T-helper 2 cell treated with Interferon-gamma antibody and Interleukin-4, amounts not matched to agents 5 μg/mL and 100 μg/mL, for 36 hours (primary cell): ENCODE measurements around the gene COL23A1.

ENCODE experiments used
- DNase-seq: peaks from one replicate; pipeline ENCODE4 v3.0.0; 2021; ENCODE audit warnings: low spot score
- H3K27ac Mint-ChIP-seq: one replicate; pipeline ENCODE4 v1.8.0; 2021; ENCODE audit warnings: mild to moderate bottlenecking, mixed read lengths
- H3K27me3 Mint-ChIP-seq: one replicate; pipeline ENCODE4 v1.8.0; 2021; ENCODE audit warnings: low read depth, mixed read lengths
- H3K36me3 Mint-ChIP-seq: one replicate; pipeline ENCODE4 v1.8.0; 2021; ENCODE audit warnings: low read depth, mixed read lengths
- H3K4me1 Mint-ChIP-seq: one replicate; pipeline ENCODE4 v1.8.0; 2021; ENCODE audit warnings: low read depth, mixed read lengths
- H3K4me3 Mint-ChIP-seq: one replicate; pipeline ENCODE4 v1.8.0; 2022; ENCODE audit warnings: mild to moderate bottlenecking, moderate library complexity, mixed read lengths
- H3K9me3 Mint-ChIP-seq: one replicate; pipeline ENCODE4 v1.8.0; 2021; ENCODE audit warnings: mixed read lengths

COL23A1 gene

GRCh38 chr5:178351221-178352034 is 238.8 kb downstream of the COL23A1 start:
- Mint-ChIP-seq H3K27me3 (peaks cover 7% of the 10 kb centered on the region), H3K27ac (no peak overlapping the region), H3K4me1 (no peaks in the 10 kb centered on the region), H3K4me3 (no peak overlapping the region), H3K36me3 (no peaks in the 10 kb centered on the region), H3K9me3 (no peaks in the 10 kb centered on the region)
- no peak for DNase-seq

- DNase-seq: no peak
- Mint-ChIP-seq H3K36me3 (no peaks in the 10 kb centered on the region), H3K4me3 (no peak overlapping the region), H3K4me1 (no peaks in the 10 kb centered on the region), H3K9me3 (no peaks in the 10 kb centered on the region), H3K27ac (no peak overlapping the region), H3K27me3 (no peaks in the 10 kb centered on the region)
Measured at GRCh38 chr5:178350361-178351220, 239.6 kb downstream of the COL23A1 start.

GRCh38 chr5:178349625-178350353 is 240.4 kb downstream of the COL23A1 start:
- Mint-ChIP-seq H3K27ac (no peak overlapping the region), H3K27me3 (no peaks in the 10 kb centered on the region), H3K4me3 (no peak overlapping the region), H3K4me1 (no peaks in the 10 kb centered on the region), H3K36me3 (no peaks in the 10 kb centered on the region), H3K9me3 (no peaks in the 10 kb centered on the region)
- no peak for DNase-seq

GRCh38 chr5:178349075-178349511 is 241.1 kb downstream of the COL23A1 start:
- H3K36me3 Mint-ChIP-seq: no peaks in the 10 kb centered on the region
- no peaks in the 10 kb centered on the region for H3K27me3 Mint-ChIP-seq
- no peak overlapping the region for H3K27ac Mint-ChIP-seq
- no peak for DNase-seq
- H3K9me3 Mint-ChIP-seq: no peaks in the 10 kb centered on the region
- no peak overlapping the region for H3K4me3 Mint-ChIP-seq
- no peaks in the 10 kb centered on the region for H3K4me1 Mint-ChIP-seq

- H3K27me3 Mint-ChIP-seq: no peaks in the 10 kb centered on the region
- H3K9me3 Mint-ChIP-seq: no peaks in the 10 kb centered on the region
- no peak for DNase-seq
- H3K4me1 Mint-ChIP-seq: no peaks in the 10 kb centered on the region
- H3K27ac Mint-ChIP-seq: no peak overlapping the region
- H3K4me3 Mint-ChIP-seq: no peak overlapping the region
- no peaks in the 10 kb centered on the region for H3K36me3 Mint-ChIP-seq
Measured at GRCh38 chr5:178348356-178349074, 241.7 kb downstream of the COL23A1 start.

- H3K4me3 Mint-ChIP-seq: no peak overlapping the region
- DNase-seq: no peak
- no peaks in the 10 kb centered on the region for H3K4me1 Mint-ChIP-seq
- no peaks in the 10 kb centered on the region for H3K27me3 Mint-ChIP-seq
- H3K9me3 Mint-ChIP-seq: no peaks in the 10 kb centered on the region
- H3K27ac Mint-ChIP-seq: no peak overlapping the region
- H3K36me3 Mint-ChIP-seq: no peaks in the 10 kb centered on the region
Measured at GRCh38 chr5:178347956-178348355, 242.2 kb downstream of the COL23A1 start.

- H3K36me3 Mint-ChIP-seq: no peaks in the 10 kb centered on the region
Measured at GRCh38 chr5:178346607-178347334, 243.4 kb downstream of the COL23A1 start.

GRCh38 chr5:178343306-178343705 is 246.9 kb downstream of the COL23A1 start:
- no peak for DNase-seq
- H3K27ac Mint-ChIP-seq: no peak overlapping the region
- H3K9me3 Mint-ChIP-seq: no peaks in the 10 kb centered on the region
- peaks cover 3% of the 10 kb centered on the region for H3K27me3 Mint-ChIP-seq
- H3K4me3 Mint-ChIP-seq: no peak overlapping the region
- no peaks in the 10 kb centered on the region for H3K4me1 Mint-ChIP-seq
- H3K36me3 Mint-ChIP-seq: no peaks in the 10 kb centered on the region

More at GRCh38 chr5:178346607-178347334, 243.4 kb downstream of the COL23A1 start:
- Mint-ChIP-seq H3K4me1 (no peaks in the 10 kb centered on the region), H3K27me3 (peaks cover 2% of the 10 kb centered on the region), H3K4me3 (no peak overlapping the region), H3K9me3 (no peaks in the 10 kb centered on the region), H3K27ac (no peak overlapping the region)
- no peak for DNase-seq

- Mint-ChIP-seq H3K36me3 (no peaks in the 10 kb centered on the region), H3K4me1 (no peaks in the 10 kb centered on the region), H3K27ac (no peak overlapping the region), H3K9me3 (no peaks in the 10 kb centered on the region), H3K4me3 (no peak overlapping the region), H3K27me3 (peaks cover 3% of the 10 kb centered on the region)
- DNase-seq: no peak
Measured at GRCh38 chr5:178341851-178342140, 248.4 kb downstream of the COL23A1 start.

- H3K36me3 Mint-ChIP-seq: no peaks in the 10 kb centered on the region
- no peak overlapping the region for H3K27ac Mint-ChIP-seq
- H3K9me3 Mint-ChIP-seq: no peaks in the 10 kb centered on the region
- H3K4me3 Mint-ChIP-seq: no peak overlapping the region
- no peak for DNase-seq
- peaks cover 3% of the 10 kb centered on the region for H3K27me3 Mint-ChIP-seq
- H3K4me1 Mint-ChIP-seq: no peaks in the 10 kb centered on the region
Measured at GRCh38 chr5:178341091-178341850, 248.9 kb downstream of the COL23A1 start.

GRCh38 chr5:178340637-178341036 is 249.6 kb downstream of the COL23A1 start:
- H3K36me3 Mint-ChIP-seq: no peaks in the 10 kb centered on the region
- no peaks in the 10 kb centered on the region for H3K9me3 Mint-ChIP-seq
- no peak overlapping the region for H3K27ac Mint-ChIP-seq
- no peak overlapping the region for H3K4me3 Mint-ChIP-seq
- peaks cover 3% of the 10 kb centered on the region for H3K27me3 Mint-ChIP-seq
- no peaks in the 10 kb centered on the region for H3K4me1 Mint-ChIP-seq
- DNase-seq: no peak

- DNase-seq: no peak
- Mint-ChIP-seq H3K27me3 (peaks cover 3% of the 10 kb centered on the region), H3K4me3 (no peak overlapping the region), H3K4me1 (no peaks in the 10 kb centered on the region), H3K27ac (no peak overlapping the region), H3K9me3 (no peaks in the 10 kb centered on the region), H3K36me3 (no peaks in the 10 kb centered on the region)
Measured at GRCh38 chr5:178340187-178340586, 250.0 kb downstream of the COL23A1 start.
